ENCODE measurements around the gene ADORA3.

ADORA3 gene

DNA sequence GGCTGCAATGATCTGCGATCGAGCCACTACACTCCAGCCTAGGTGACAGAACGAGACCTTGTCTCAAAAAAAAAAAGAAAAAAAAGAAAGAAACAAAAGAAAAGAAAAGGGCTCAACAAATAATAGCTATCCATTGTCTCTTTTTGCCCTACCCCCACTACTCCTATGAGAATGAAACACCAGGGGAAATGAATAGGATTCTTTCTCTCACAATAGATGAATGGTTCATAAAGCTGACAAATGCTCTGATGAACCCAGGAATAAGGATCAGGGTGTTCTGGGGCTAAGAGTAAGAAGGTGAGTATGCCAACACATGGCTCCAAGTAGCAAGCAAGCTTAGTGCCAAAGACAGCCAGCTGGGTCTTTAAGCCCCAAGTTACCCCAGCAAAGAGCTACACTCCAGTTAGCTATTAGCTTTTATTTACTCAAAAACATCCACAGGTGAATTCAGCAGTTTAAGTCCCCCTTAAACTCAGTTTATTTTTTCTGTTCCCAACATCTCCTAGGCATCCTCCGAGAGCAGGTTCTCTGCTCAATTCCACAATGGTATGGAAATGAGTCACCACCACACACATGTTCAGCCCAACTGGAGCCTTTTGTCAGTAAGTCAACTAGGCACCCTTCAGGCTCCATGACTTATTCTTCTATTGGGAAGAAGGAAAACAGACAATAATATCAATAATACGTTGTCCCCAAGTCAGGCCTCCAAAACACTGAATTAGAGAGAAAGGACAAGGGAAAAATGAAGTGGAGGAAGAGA lies 4.2 kb downstream of the ADORA3 start:
- Histone ChIP-seq H3F3A (ENCODE audit: insufficient read depth, low read length) (peaks cover 3% of the 10 kb centered on the region; the same call in 1 of the 2 replicates), H3K4me2 (ENCODE audit: low read depth, low read length) (no peak overlapping the region), H3K9me3 (replicated peaks; ENCODE audit: insufficient read depth, low read length) (no peaks in the 10 kb centered on the region), H3K9me2 (replicated peaks; ENCODE audit: insufficient read depth, low read length) (no peaks in the 10 kb centered on the region), H4K20me1 (ENCODE audit: insufficient read depth, low read length) (no peaks in the 10 kb centered on the region), H3K79me2 (ENCODE audit: low read length) (no peaks in the 10 kb centered on the region), H3K9ac (ENCODE audit: low read length) (no peak overlapping the region), H2AFZ (ENCODE audit: low read length) (no peak overlapping the region), H3K36me3 (replicated peaks; ENCODE audit: insufficient read depth, low read length) (no peaks in the 10 kb centered on the region), H3K27ac (ENCODE audit: low read length) (no peak overlapping the region), H3K27me3 (replicated peaks; ENCODE audit: insufficient read depth, low read length) (no peaks in the 10 kb centered on the region), H3K4me1 (ENCODE audit: low read length) (peaks cover 11% of the 10 kb centered on the region; the same call in 1 of the 2 replicates), H3K4me3 (ENCODE audit: low read length) (no peak overlapping the region)
- TF ChIP-seq, protein P1, sequence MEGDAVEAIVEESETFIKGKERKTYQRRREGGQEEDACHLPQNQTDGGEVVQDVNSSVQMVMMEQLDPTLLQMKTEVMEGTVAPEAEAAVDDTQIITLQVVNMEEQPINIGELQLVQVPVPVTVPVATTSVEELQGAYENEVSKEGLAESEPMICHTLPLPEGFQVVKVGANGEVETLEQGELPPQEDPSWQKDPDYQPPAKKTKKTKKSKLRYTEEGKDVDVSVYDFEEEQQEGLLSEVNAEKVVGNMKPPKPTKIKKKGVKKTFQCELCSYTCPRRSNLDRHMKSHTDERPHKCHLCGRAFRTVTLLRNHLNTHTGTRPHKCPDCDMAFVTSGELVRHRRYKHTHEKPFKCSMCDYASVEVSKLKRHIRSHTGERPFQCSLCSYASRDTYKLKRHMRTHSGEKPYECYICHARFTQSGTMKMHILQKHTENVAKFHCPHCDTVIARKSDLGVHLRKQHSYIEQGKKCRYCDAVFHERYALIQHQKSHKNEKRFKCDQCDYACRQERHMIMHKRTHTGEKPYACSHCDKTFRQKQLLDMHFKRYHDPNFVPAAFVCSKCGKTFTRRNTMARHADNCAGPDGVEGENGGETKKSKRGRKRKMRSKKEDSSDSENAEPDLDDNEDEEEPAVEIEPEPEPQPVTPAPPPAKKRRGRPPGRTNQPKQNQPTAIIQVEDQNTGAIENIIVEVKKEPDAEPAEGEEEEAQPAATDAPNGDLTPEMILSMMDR (IDR thresholded peaks at IDR 0.05; ENCODE audit: low read length) = no peak
- DNase-seq = no peak

DNA sequence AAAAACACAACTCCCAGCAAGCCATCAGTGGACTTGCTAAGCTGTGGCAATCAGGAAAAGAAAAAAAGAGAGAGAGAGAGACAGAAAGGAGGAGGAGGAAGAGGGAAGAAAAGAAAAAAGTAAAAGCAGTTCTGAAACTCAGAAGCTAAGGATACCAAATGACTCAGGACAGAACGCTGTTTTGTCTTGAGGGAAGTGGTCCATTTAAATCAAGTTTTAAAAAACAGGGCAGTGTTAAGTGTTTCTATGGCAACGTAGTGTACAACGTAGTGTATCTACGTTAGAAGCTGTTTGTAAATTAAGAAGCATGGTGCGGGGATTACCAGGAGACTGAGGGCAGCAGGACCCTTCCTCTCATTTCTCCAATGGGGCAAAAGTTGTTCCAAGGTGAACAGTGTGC lies 5.8 kb downstream of the ADORA3 start:
- H3K4me2 ChIP-seq (ENCODE audit: low read depth, low read length) = no peak overlapping the region
- no peak for DNase-seq
- no peaks in the 10 kb centered on the region for H3K36me3 ChIP-seq (replicated peaks; ENCODE audit: insufficient read depth, low read length)
- no peaks in the 10 kb centered on the region for H4K20me1 ChIP-seq (ENCODE audit: insufficient read depth, low read length)
- peaks cover 3% of the 10 kb centered on the region; the same call in 1 of the 2 replicates for H3F3A ChIP-seq (ENCODE audit: insufficient read depth, low read length)
- H3K4me3 ChIP-seq (ENCODE audit: low read length) = no peak overlapping the region
- H3K4me1 ChIP-seq (ENCODE audit: low read length) = 0 out of 2 replicates have a peak, but pooled peaks cover 5% of the 10 kb centered on the region
- H3K9ac ChIP-seq (ENCODE audit: low read length) = no peak overlapping the region
- no peak for TF ChIP-seq EZH2 (optimal IDR thresholded peaks at IDR 0.05; ENCODE audit: low read depth, low read length)
- H3K79me2 ChIP-seq (ENCODE audit: low read length) = no peaks in the 10 kb centered on the region
- no peaks in the 10 kb centered on the region for H3K27me3 ChIP-seq (replicated peaks; ENCODE audit: insufficient read depth, low read length)
- H2AFZ ChIP-seq (ENCODE audit: low read length) = no peak overlapping the region
- H3K9me2 ChIP-seq (replicated peaks; ENCODE audit: insufficient read depth, low read length) = no peaks in the 10 kb centered on the region
- H3K9me3 ChIP-seq (replicated peaks; ENCODE audit: insufficient read depth, low read length) = no peaks in the 10 kb centered on the region
- H3K27ac ChIP-seq (ENCODE audit: low read length) = no peak overlapping the region

GRCh38 chr1:111496398-111496797 lies 7.0 kb downstream of the ADORA3 start:
- Histone ChIP-seq H3K4me2 (ENCODE audit: low read depth, low read length) (peak overlapping the region; percentile 45; the same call in 1 of the 2 replicates), H2AFZ (ENCODE audit: low read length) (no peak overlapping the region), H3K79me2 (ENCODE audit: low read length) (no peaks in the 10 kb centered on the region), H3K9ac (ENCODE audit: low read length) (no peak overlapping the region), H3K9me2 (replicated peaks; ENCODE audit: insufficient read depth, low read length) (no peaks in the 10 kb centered on the region), H3F3A (ENCODE audit: insufficient read depth, low read length) (peaks cover 3% of the 10 kb centered on the region; the same call in 1 of the 2 replicates), H3K36me3 (replicated peaks; ENCODE audit: insufficient read depth, low read length) (no peaks in the 10 kb centered on the region), H3K27ac (ENCODE audit: low read length) (peak overlapping the region; percentile 50; the same call in 1 of the 2 replicates), H3K27me3 (replicated peaks; ENCODE audit: insufficient read depth, low read length) (no peaks in the 10 kb centered on the region), H3K9me3 (replicated peaks; ENCODE audit: insufficient read depth, low read length) (no peaks in the 10 kb centered on the region), H4K20me1 (ENCODE audit: insufficient read depth, low read length) (no peaks in the 10 kb centered on the region), H3K4me3 (ENCODE audit: low read length) (peak overlapping the region; percentile 27; the same call in 1 of the 2 replicates), H3K4me1 (ENCODE audit: low read length) (0 out of 2 replicates have a peak, but pooled peaks cover 5% of the 10 kb centered on the region)
- DNase-seq = peak; percentile 71
- TF ChIP-seq, protein P1 (IDR thresholded peaks at IDR 0.05; ENCODE audit: low read length) = no peak
- TF ChIP-seq EZH2 (optimal IDR thresholded peaks at IDR 0.05; ENCODE audit: low read depth, low read length) (no peak), EZH2phosphoT487 (IDR thresholded peaks at IDR 0.05; ENCODE audit: low read length) (no peak)

DNA sequence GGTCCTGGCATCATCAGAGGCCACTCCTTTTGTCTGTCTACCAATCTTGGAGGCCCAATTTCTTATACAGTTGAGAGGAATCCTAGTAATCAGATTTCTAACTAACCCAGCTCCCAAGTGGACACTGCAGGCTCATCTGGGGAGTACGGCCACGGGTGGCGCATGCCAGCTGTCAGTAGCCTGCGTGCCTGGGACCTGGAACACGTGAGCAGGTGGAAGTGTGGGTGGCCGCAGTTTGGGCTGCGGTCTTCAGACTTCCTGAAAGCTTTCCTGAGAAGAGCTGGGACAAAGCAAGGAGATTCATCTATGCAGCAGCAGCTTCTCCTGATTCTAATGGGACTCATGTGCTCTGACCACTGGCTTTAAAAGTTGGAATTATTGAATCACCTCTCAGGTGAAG lies 12.4 kb downstream of the ADORA3 start:
- Histone ChIP-seq H3K79me2 (ENCODE audit: low read length) (no peaks in the 10 kb centered on the region), H4K20me1 (ENCODE audit: insufficient read depth, low read length) (no peaks in the 10 kb centered on the region)

More for the DNA sequence above, 12.4 kb downstream of the ADORA3 start:
- 0 out of 2 replicates have a peak, but pooled peaks cover under 1% of the 10 kb centered on the region for H3F3A ChIP-seq (ENCODE audit: insufficient read depth, low read length)
- no peak overlapping the region for H3K9ac ChIP-seq (ENCODE audit: low read length)
- H3K4me2 ChIP-seq (ENCODE audit: low read depth, low read length) = no peak overlapping the region
- no peaks in the 10 kb centered on the region for H3K9me3 ChIP-seq (replicated peaks; ENCODE audit: insufficient read depth, low read length)
- H3K36me3 ChIP-seq (replicated peaks; ENCODE audit: insufficient read depth, low read length) = no peaks in the 10 kb centered on the region
- H3K4me3 ChIP-seq (ENCODE audit: low read length) = no peak overlapping the region
- no peaks in the 10 kb centered on the region for H3K27me3 ChIP-seq (replicated peaks; ENCODE audit: insufficient read depth, low read length)
- H2AFZ ChIP-seq (ENCODE audit: low read length) = no peak overlapping the region
- H3K4me1 ChIP-seq (ENCODE audit: low read length) = no peaks in the 10 kb centered on the region
- TF ChIP-seq EZH2phosphoT487 (IDR thresholded peaks at IDR 0.05; ENCODE audit: low read length) (no peak), EZH2 (optimal IDR thresholded peaks at IDR 0.05; ENCODE audit: low read depth, low read length) (no peak)
- TF ChIP-seq, protein P1 (IDR thresholded peaks at IDR 0.05; ENCODE audit: low read length) = no peak
- no peak overlapping the region for H3K27ac ChIP-seq (ENCODE audit: low read length)
- H3K9me2 ChIP-seq (replicated peaks; ENCODE audit: insufficient read depth, low read length) = no peaks in the 10 kb centered on the region
- no peak for DNase-seq
